ENCODE measurements around the gene POLR1E. TPM values are rescaled to one million over a fixed set of nuclear protein-coding genes. Genes with fewer than 3 reads are reported as not detected.
A peak's percentile ranks its signal among the peaks of the same experiment; 100 is the strongest.
"Not testable (repeated sequence)": the region's sequence is repeated elsewhere in the genome, so short reads cannot be mapped to it uniquely, and the experiment has no call there.

The POLR1E gene
- polyA plus RNA-seq, 3 donors = 23.2 to 26.6 (median 23.8) TPM

DNA sequence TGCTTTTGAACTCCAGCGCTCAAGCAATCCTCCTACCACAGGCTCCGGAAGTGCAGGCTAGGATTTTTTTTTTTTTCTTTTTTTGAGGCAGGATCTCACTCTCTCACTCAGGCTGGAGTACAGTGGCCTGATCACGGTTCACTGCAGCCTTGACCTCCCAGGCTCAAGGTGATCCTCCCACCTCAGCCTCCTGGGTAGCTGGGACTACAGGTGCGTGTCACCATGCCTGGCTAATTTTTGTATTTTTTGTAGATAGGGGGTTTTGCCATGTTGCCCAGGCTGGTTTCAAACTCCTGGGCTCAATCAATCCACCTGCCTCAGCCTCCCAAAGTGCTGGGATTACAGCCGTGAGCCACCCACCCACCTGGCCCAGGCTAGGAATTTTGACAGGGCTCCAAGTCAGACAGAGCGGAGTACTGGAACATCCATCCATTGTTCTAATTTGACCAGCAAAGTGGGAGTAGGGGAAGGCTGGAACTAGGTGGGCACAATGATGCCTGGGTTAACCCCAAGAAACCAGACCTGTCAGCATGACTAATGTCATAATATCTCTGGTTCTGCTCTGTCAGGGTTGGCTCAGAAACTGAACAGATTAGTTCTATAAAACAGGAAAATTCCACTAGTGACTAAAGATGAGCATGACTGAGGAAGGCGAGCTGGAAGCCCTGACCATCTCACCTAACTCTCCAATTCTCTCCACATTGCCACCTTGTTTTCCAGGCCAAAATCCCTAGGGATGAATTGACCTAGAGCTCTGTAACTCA, 29.7 kb upstream of the POLR1E start:
- DNase-seq = no peak

DNA sequence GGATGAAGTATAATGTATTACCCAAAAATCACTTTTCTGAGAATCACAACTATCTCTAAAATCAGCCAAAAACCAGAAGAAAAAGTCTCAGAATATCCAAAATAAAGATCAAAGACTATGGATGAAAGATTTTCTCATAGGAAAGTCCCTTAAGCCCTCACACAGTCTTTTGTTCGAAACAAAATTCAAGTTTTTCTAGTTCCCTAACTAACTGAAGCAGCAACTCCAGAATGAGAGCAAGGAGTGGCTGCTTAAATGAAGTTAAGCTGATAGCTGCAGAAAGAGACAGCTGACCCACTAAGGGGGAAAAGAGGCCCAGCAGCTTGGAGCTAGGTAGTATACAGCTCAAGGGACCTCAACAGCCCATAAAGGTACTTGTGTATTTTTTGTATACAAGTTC, 28.9 kb upstream of the POLR1E start:
- no peak for DNase-seq

- DNase-seq = no peak
These were observed 21.7 kb upstream of the POLR1E start for GRCh38 chr9:37464006-37464405.

GRCh38 chr9:37464426-37465248, 21.1 kb upstream of the POLR1E start:
- peak; percentile 73 for DNase-seq

GRCh38 chr9:37465249-37466036, 20.3 kb upstream of the POLR1E start, which contains the start of gene ZBTB5:
Gene ZBTB5, minus strand, starts transcription at chr9:37465450. Its CDS starts 22,899 bp downstream, at chr9:37442551.
- DNase-seq = peak; percentile 100

- DNase-seq = peak; percentile 74
These were observed 19.6 kb upstream of the POLR1E start for GRCh38 chr9:37466037-37466709.

- not testable (repeated sequence) for DNase-seq
These were observed 18.2 kb upstream of the POLR1E start for GRCh38 chr9:37467530-37467929.

DNA sequence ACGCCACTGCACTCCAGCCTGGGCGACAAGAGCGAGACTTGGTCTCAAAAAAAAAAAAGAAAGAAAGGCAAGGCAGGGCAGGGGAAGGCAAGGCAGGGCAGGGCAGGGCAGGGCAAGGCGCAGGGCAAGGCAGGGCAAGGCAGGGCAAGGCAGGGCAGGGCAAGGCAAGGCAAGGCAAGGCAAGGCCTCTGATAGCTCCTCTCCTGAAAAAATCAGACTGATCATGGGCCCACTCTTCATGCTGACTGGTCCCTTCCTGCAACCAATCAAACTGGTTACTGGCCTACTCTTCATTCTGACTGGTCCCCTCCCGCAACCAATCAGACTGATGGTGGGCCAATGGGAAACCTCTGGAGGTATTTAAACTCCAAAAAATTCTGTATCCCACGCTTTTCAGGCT, 17.1 kb upstream of the POLR1E start:
- DNase-seq = no peak

- DNase-seq = peak; percentile 71
These were observed 13.6 kb upstream of the POLR1E start for GRCh38 chr9:37471942-37472684.

DNA sequence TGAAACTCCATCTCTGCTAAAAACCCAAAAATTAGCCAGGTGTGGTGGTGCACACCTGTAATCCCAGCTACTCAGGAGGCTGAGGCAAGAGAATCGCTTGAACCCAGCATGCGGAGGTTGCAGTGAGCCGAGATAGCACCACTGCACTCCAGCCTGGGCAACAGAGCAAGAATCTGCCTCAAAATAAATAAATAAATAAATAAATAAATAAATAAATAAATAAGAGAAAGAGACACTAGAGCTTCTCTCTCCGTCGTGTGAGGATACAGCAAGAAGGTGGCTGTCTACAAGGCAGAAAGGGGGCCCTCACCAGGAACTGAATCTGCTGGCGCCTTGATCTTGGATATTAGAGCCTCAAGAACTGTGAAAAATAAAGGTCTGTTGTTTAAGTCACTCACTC, 11.8 kb upstream of the POLR1E start:
- not testable (repeated sequence) for DNase-seq

GRCh38 chr9:37474438-37474837, 11.3 kb upstream of the POLR1E start:
- no peak for DNase-seq

DNA sequence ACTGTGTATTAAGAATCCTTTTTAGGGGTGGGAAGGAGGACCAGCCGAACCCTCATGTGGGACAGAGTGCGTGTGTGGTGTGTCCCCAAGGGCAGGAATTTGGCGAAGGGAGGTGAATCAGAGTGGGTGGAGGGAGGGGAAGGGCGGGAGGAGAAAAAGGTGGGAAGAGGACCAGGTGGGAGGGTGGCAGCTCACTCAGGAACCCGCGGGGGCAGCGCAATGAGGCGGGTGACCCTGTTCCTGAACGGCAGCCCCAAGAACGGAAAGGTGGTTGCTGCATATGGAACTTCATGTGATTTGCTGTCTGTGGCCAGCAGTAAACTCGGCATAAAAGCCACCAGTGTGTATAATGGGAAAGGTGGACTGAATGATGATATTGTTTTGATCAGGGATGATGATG, 8.8 kb upstream of the POLR1E start:
- no peak for DNase-seq

GRCh38 chr9:37477443-37477842, 8.3 kb upstream of the POLR1E start:
- not testable (repeated sequence) for DNase-seq

GRCh38 chr9:37477987-37478619, 7.6 kb upstream of the POLR1E start:
- DNase-seq = not testable (repeated sequence)

GRCh38 chr9:37480759-37481158, 5.0 kb upstream of the POLR1E start:
- no peak for DNase-seq

- no peak for DNase-seq
These were observed 488 bp downstream of the POLR1E start for GRCh38 chr9:37486256-37486615.

GRCh38 chr9:37486616-37487548, 1.1 kb downstream of the POLR1E start:
- DNase-seq = no peak

- DNase-seq = no peak
These were observed 6.2 kb downstream of the POLR1E start for GRCh38 chr9:37491939-37492338.

DNA sequence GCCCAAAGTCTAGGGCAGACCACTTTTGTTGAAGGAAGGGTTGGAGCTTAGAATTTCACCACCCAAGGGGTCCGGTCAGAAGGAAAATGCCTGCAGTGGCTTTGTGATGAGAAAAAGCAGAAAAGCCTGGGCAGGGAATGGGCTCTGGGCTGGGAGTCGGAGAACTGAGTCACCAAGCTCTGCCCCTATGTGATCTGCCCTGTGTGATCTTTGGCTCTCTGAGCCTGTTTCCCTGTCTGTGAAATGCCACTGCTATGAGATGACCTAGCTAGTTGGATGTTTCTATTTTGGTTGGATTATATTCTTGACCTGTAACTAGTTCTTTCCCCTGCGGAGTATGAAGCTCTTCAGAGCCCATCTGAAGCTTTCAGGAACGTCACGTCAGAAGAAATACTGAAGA, 9.8 kb downstream of the POLR1E start:
- no peak for DNase-seq
